SK-N-SH (cell line): Measurements from ENCODE around the gene ABLIM2. TPM values are rescaled to one million over a fixed set of nuclear protein-coding genes. Genes with fewer than 3 reads are reported as not detected.

Experiments
- CTCF ChIA-PET: fragments of 300-600, 350-600 bp; formaldehyde crosslinking; extraction: SDS; loops from one replicate; lab custom pipeline; 2021; lab: Yijun Ruan, JAX
- POLR2A ChIA-PET: fragments of 350-600 bp; sonication (Branson Sonifier 250); formaldehyde crosslinking; extraction: SDS; loops from one replicate; lab custom pipeline; 2020; ENCODE audit warnings: antibody characterized with exemption, inconsistent platforms; lab: Yijun Ruan, JAX
- DNase-seq: peaks from one replicate; pipeline ENCODE4 v3.0.0; 2012
- H2AFZ ChIP-seq: fragments of 200-600 bp; sonication (generic); 2 replicates; pipeline ENCODE4 v1.8.1; 2016; ENCODE audit warnings: antibody characterized with exemption, mild to moderate bottlenecking, low read depth
- H3F3A ChIP-seq: fragments of 200-600 bp; sonication (generic); replicated peaks from 2 replicates; pipeline ENCODE3; 2016; ENCODE audit warnings: antibody characterized with exemption, mild to moderate bottlenecking; ENCODE audit not compliant: insufficient read depth
- H3K27ac ChIP-seq, 2 experiments: fragments of 200-500 bp in 1 of 2; fragments of 200-600 bp in 1 of 2; sonication (Bioruptor generic) in 1 of 2; sonication (generic), shearing (Covaris generic) in 1 of 2; 2 replicates each; pipeline versions ENCODE4 v1.5.1 to v1.6.1; 2014 to 2016; ENCODE audit warnings: low read depth in 2 of 2, inconsistent platforms in 1 of 2, low read length in 1 of 2, mild to moderate bottlenecking in 1 of 2, mixed read lengths in 1 of 2
- H3K27me3 ChIP-seq: fragments of 200-600 bp; sonication (generic), shearing (Covaris generic); 2 replicates; pipeline ENCODE4 v1.6.1; 2016; ENCODE audit warnings: mixed run types; ENCODE audit not compliant: insufficient read depth
- H3K36me3 ChIP-seq, 2 experiments: fragments of 200-500 bp in 1 of 2; fragments of 200-600 bp in 1 of 2; sonication (Bioruptor generic) in 1 of 2; sonication (generic) in 1 of 2; replicated peaks in 1 of 2; 2 replicates each; pipeline versions ENCODE3 to v1.5.1; 2014 to 2016; ENCODE audit warnings: low read length in 1 of 2, mild to moderate bottlenecking in 1 of 2; ENCODE audit not compliant: insufficient read depth in 2 of 2, control insufficient read depth in 1 of 2
- H3K4me1 ChIP-seq, 2 experiments: fragments of 200-500 bp in 1 of 2; fragments of 200-600 bp in 1 of 2; sonication (Bioruptor generic) in 1 of 2; sonication (generic), shearing (Covaris generic) in 1 of 2; 2 replicates each; pipeline versions ENCODE4 v1.5.1 to v1.6.1; 2014 to 2016; ENCODE audit warnings: low read depth in 1 of 2, low read length in 1 of 2, mixed run types in 1 of 2; ENCODE audit not compliant: insufficient read depth in 2 of 2, control insufficient read depth in 1 of 2
- H3K4me2 ChIP-seq: fragments of 200-600 bp; sonication (generic), shearing (Covaris generic); 2 replicates; pipeline ENCODE4 v1.6.1; 2017; ENCODE audit warnings: mixed run types
- H3K4me3 ChIP-seq, 2 experiments: fragments of 200-500 bp in 1 of 2; fragments of 200-600 bp in 1 of 2; sonication (Bioruptor generic) in 1 of 2; sonication (generic), shearing (Covaris generic) in 1 of 2; 2 replicates each; pipeline versions ENCODE4 v1.5.1 to v1.8.1; 2014 to 2016; ENCODE audit warnings: low read depth in 2 of 2, inconsistent platforms in 1 of 2, low read length in 1 of 2, mild to moderate bottlenecking in 1 of 2, mixed read lengths in 1 of 2, moderate library complexity in 1 of 2
- H3K79me2 ChIP-seq: fragments of 200-600 bp; sonication (generic); 2 replicates; pipeline ENCODE4 v1.8.1; 2017; ENCODE audit warnings: mild to moderate bottlenecking; ENCODE audit not compliant: insufficient read depth
- H3K9ac ChIP-seq: fragments of 200-600 bp; sonication (generic); 2 replicates; pipeline ENCODE4 v1.6.1; 2017; ENCODE audit warnings: mixed run types
- H3K9me2 ChIP-seq: fragments of 200-600 bp; sonication (generic); 2 replicates; pipeline ENCODE4 v1.6.1; 2017; ENCODE audit warnings: mixed run types
- H3K9me3 ChIP-seq: fragments of 200-600 bp; sonication (generic); 2 replicates; pipeline ENCODE4 v1.6.1; 2017; ENCODE audit warnings: mixed run types, mild to moderate bottlenecking, moderate library complexity
- H4K20me1 ChIP-seq: fragments of 200-600 bp; sonication (generic); 2 replicates; pipeline ENCODE4 v1.6.1; 2017; ENCODE audit warnings: mild to moderate bottlenecking, mixed run types; ENCODE audit not compliant: insufficient read depth
- CHD2 ChIP-seq: fragments of 150-350 bp; IDR thresholded peaks from 2 replicates; pipeline ENCODE4 v1.6.1; 2018; ENCODE audit warnings: low read length; ENCODE audit not compliant: partially characterized antibody
- CTCF ChIP-seq: fragments of 200-600 bp; sonication (generic); IDR thresholded peaks from 2 replicates; pipeline ENCODE4 v1.6.1; 2017; ENCODE audit warnings: antibody characterized with exemption, mild to moderate bottlenecking, moderate library complexity
- EZH2phosphoT487 ChIP-seq: fragments of 200-600 bp; sonication (generic); IDR thresholded peaks from 2 replicates; pipeline ENCODE4 v1.6.1; 2017; ENCODE audit warnings: low read depth, mixed run types, mild to moderate bottlenecking, antibody characterized with exemption, moderate library complexity, borderline replicate concordance
- FOSL2 ChIP-seq: IDR thresholded peaks from 2 replicates; pipeline ENCODE4 v1.4.0; 2012; ENCODE audit warnings: low read depth, mild to moderate bottlenecking, moderate library complexity, borderline replicate concordance
- FOXJ3 ChIP-seq: sonication (generic); formaldehyde crosslinking; IDR thresholded peaks from 2 replicates; pipeline ENCODE4 v1.5.1; 2020; ENCODE audit warnings: mild to moderate bottlenecking, missing genetic modification reagents
- FOXM1 ChIP-seq: IDR thresholded peaks from 2 replicates; pipeline ENCODE4 v1.4.0; 2012; ENCODE audit warnings: low read depth, mild to moderate bottlenecking
- GABPA ChIP-seq: IDR thresholded peaks from 2 replicates; pipeline ENCODE4 v1.4.0; 2012; ENCODE audit warnings: low read depth, mild to moderate bottlenecking
- GATA2 ChIP-seq: sonication (generic); formaldehyde crosslinking; IDR thresholded peaks from 2 replicates; pipeline ENCODE4 v1.5.0; 2020; ENCODE audit warnings: mild to moderate bottlenecking, missing genetic modification reagents
- IRF3 ChIP-seq: fragments of 150-350 bp; IDR thresholded peaks from 2 replicates; pipeline ENCODE4 v1.6.1; 2016; ENCODE audit warnings: mild to moderate bottlenecking, low read depth, low read length
- JUND ChIP-seq: IDR thresholded peaks from 2 replicates; pipeline ENCODE4 v1.4.0; 2012
- MAX ChIP-seq: IDR thresholded peaks from 2 replicates; pipeline ENCODE4 v1.4.0; 2012; ENCODE audit warnings: low read depth
- MEF2A ChIP-seq: IDR thresholded peaks from 2 replicates; pipeline ENCODE4 v1.4.0; 2012; ENCODE audit warnings: low read depth, borderline replicate concordance
- NFIC ChIP-seq: IDR thresholded peaks from 2 replicates; pipeline ENCODE4 v1.4.0; 2012; ENCODE audit warnings: borderline replicate concordance
- NRF1 ChIP-seq: IDR thresholded peaks from 2 replicates; pipeline ENCODE4 v1.6.1; 2012; ENCODE audit warnings: low read depth, mild to moderate bottlenecking, low read length
- PBX3 ChIP-seq: IDR thresholded peaks from 2 replicates; pipeline ENCODE4; 2012
- REST ChIP-seq: IDR thresholded peaks from 2 replicates; pipeline ENCODE4 v1.6.1; 2012; ENCODE audit warnings: mild to moderate bottlenecking, low read depth, low read length, moderate library complexity
- SMC3 ChIP-seq: IDR thresholded peaks from 2 replicates; pipeline ENCODE4 v1.6.1; 2012; ENCODE audit warnings: low read depth, low read length, improper control_type of control experiment
- TAF1 ChIP-seq: IDR thresholded peaks from 2 replicates; pipeline ENCODE4 v1.6.1; 2012; ENCODE audit warnings: low read depth, mild to moderate bottlenecking, low read length, moderate library complexity, borderline replicate concordance
- USF1 ChIP-seq: IDR thresholded peaks from 2 replicates; pipeline ENCODE4 v1.4.0; 2012; ENCODE audit warnings: low read depth, borderline replicate concordance
- WGBS: methylation state at CpG from one replicate; pipeline ENCODE4 v1.1.6; 2017; ENCODE audit warnings: low lambda C conversion rate; 5-methylcytosine and 5-hydroxymethylcytosine counted together
- polyA plus RNA-seq, 3 experiments: library from polyadenylated mRNA; depleted of rRNA; stranded (reverse); fragments of >200 nt; gene quantifications; 2 replicates each; pipeline ENCODE4 v1.2.3, GENCODE V29; 2012

ABLIM2 gene
- polyA plus RNA-seq, 1 of the 3 experiments (the other 2 are of a cell fraction), result 0.53 TPM

GRCh38 chr4:8088966-8089491, 69.6 kb downstream of the ABLIM2 start:
- no peaks in the 10 kb centered on the region for H4K20me1 ChIP-seq
- CTCF ChIA-PET, result no interaction called here
- H2AFZ ChIP-seq, result no peak overlapping the region
- H3K36me3 ChIP-seq, result no peaks in the 10 kb centered on the region
- no peak overlapping the region for H3K27ac ChIP-seq
- DNase-seq, result no peak
- H3K79me2 ChIP-seq, result no peaks in the 10 kb centered on the region
- no peaks in the 10 kb centered on the region for H3K27me3 ChIP-seq
- 79% methylated on average over 12 of the region's 12 CpGs for WGBS
- TF ChIP-seq FOXJ3 (CRISPR knock-in tag), result no peak
- TF ChIP-seq USF1, result no peak
- no peak for TF ChIP-seq TAF1
- TF ChIP-seq NRF1, result no peak
- no peak for TF ChIP-seq JUND
- no peak for TF ChIP-seq SMC3
- no peak for TF ChIP-seq NFIC
- TF ChIP-seq CHD2, result no peak
- no peak for TF ChIP-seq FOXM1
- TF ChIP-seq GATA2 (CRISPR knock-in tag), result no peak
- TF ChIP-seq GABPA, result no peak
- TF ChIP-seq EZH2phosphoT487, result no peak
- no peak for TF ChIP-seq REST
- no peak for TF ChIP-seq FOSL2
- TF ChIP-seq PBX3, result no peak
- TF ChIP-seq IRF3, result no peak
- no peak for TF ChIP-seq MEF2A
- TF ChIP-seq MAX, result no peak
- no peak for TF ChIP-seq CTCF
- H3K4me2 ChIP-seq, result no peak overlapping the region
- H3K9me2 ChIP-seq, result no peaks in the 10 kb centered on the region
- H3F3A ChIP-seq, result no peaks in the 10 kb centered on the region
- no peak overlapping the region for H3K4me3 ChIP-seq
- H3K4me1 ChIP-seq, result peaks cover 0 to 9% of the 10 kb centered on the region in 2 experiments; a peak in 1 of 4 replicates
- peaks cover 10% of the 10 kb centered on the region; the same call in 1 of the 2 replicates for H3K9me3 ChIP-seq
- no peak overlapping the region for H3K9ac ChIP-seq
- POLR2A ChIA-PET, result no interaction called here
